ENCODE measurements around the gene LPP. TPM values are rescaled to one million over a fixed set of nuclear protein-coding genes. Genes with fewer than 3 reads are reported as not detected.

LPP gene
- total RNA-seq, 1 experiment from 2014 or later: 20.4 TPM

DNA sequence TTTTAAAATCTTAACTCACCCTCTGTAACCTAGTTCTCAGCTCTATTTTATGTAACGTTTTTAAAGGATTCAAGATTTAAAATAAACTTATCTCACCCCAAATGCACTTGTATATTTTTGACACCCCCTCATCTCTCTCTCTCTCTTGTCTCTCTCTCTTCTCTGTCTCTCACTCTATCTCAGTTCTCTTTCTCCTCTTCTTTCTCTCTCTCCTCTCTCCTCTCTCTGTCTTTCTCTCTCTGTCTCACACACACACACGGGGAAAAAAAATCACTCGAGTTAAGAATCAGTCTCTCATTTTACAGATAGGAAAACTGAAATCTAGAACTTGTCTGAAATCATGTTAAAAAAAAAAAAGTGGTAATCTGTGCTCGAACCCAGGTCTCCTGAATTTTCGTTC is 108.5 kb downstream of the LPP start:
- Histone ChIP-seq H3K27ac (ENCODE audit: low read length) (peak overlapping the region; percentile 96), H2AFZ (ENCODE audit: low read length) (peak overlapping the region; percentile 38), H3K9me2 (replicated peaks; ENCODE audit: low read length) (no peaks in the 10 kb centered on the region), H4K20me1 (ENCODE audit: low read length) (no peaks in the 10 kb centered on the region), H3K4me3 (ENCODE audit: low read length) (peak overlapping the region; percentile 46), H3K4me2 (ENCODE audit: low read length) (peak overlapping the region; percentile 96), H3F3A (ENCODE audit: low read length, unreplicated experiment) (peaks cover 10% of the 10 kb centered on the region), H3K36me3 (ENCODE audit: low read depth, low read length) (no peaks in the 10 kb centered on the region), H3K79me2 (ENCODE audit: low read length) (peaks cover 43% of the 10 kb centered on the region), H3K9me3 (ENCODE audit: low read length) (no peaks in the 10 kb centered on the region), H3K4me1 (ENCODE audit: insufficient read depth, low read length) (peaks cover 77% of the 10 kb centered on the region), H3K27me3 (ENCODE audit: low read length) (no peaks in the 10 kb centered on the region), H3K9ac (ENCODE audit: low read length) (peak overlapping the region; percentile 82)
- CTCF ChIA-PET: interaction anchor here (0.5 to 1.3 kb wide), 3 partner anchors 10 to 522 kb away, joined by 3 to 7 read pairs (median 3); no protein-coding TSS in a partner anchor
- TF ChIP-seq EZH2 (IDR thresholded peaks at IDR 0.05; ENCODE audit: low read length, unreplicated experiment): no peak
- TF ChIP-seq, protein P1, sequence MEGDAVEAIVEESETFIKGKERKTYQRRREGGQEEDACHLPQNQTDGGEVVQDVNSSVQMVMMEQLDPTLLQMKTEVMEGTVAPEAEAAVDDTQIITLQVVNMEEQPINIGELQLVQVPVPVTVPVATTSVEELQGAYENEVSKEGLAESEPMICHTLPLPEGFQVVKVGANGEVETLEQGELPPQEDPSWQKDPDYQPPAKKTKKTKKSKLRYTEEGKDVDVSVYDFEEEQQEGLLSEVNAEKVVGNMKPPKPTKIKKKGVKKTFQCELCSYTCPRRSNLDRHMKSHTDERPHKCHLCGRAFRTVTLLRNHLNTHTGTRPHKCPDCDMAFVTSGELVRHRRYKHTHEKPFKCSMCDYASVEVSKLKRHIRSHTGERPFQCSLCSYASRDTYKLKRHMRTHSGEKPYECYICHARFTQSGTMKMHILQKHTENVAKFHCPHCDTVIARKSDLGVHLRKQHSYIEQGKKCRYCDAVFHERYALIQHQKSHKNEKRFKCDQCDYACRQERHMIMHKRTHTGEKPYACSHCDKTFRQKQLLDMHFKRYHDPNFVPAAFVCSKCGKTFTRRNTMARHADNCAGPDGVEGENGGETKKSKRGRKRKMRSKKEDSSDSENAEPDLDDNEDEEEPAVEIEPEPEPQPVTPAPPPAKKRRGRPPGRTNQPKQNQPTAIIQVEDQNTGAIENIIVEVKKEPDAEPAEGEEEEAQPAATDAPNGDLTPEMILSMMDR (conservative IDR thresholded peaks at IDR 0.05; ENCODE audit: low read depth, low read length): no peak
- TF ChIP-seq EZH2phosphoT487 (IDR thresholded peaks at IDR 0.05; ENCODE audit: borderline replicate concordance, low read length): no peak
- intact Hi-C loops (cut with micrococcal nuclease): loop anchor here (2.0 to 10.0 kb wide), 3 partner anchors 108 to 520 kb away; partner anchors contain the start of gene LPP
- no peak for DNase-seq
- TSS peak; percentile 65 for BruUV-seq (replicated peaks)
- ATAC-seq: no peak
- POLR2A ChIA-PET (ENCODE audit: unreplicated experiment): interaction anchor here (0.6 to 0.7 kb wide), 2 partner anchors 109 to 929 kb away, joined by 3 to 6 read pairs; partner anchors contain the start of gene LPP

DNA sequence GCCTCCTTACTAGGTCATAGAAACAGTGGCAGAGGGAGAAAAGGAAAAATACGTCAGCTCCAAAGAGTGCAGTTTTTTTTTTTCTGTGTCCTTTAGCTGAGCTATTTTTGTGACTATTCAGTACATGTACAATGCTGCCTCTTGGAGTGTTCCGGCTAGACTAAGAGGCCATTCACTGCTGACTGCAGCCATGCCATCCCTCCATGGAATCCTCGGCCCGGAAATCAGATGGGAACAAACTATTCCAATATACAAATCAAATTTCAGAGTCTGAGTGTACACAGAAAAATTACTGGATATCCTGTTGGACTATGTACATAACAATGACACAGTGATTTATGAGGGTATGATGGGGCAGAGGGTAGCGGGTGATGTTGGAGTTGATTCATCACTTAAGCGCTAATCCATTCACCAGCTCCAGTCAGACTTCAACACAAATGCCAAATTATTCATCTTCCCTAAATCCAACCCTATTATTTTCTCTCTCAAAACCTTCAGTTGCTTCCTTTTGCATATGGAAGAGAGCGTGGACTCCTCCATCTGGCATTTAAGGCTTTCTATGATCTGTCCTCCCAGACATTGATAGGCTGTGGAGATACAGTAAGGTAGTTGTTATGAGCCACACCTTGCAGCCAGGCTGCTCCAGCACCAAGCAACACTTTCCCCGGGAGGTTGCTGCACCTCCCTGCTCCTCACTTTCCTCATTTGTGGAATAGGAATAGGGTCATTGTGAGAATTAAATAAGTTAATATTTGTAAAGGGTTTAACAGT is 109.1 kb downstream of the LPP start:
- H3K4me3 ChIP-seq (ENCODE audit: low read length): peak overlapping the region; percentile 46
- no peaks in the 10 kb centered on the region for H3K27me3 ChIP-seq (ENCODE audit: low read length)
- peak overlapping the region; percentile 96 for H3K27ac ChIP-seq (ENCODE audit: low read length)
- ChIA-PET POLR2A (ENCODE audit: unreplicated experiment) (interaction anchor here (0.6 to 0.7 kb wide), 3 partner anchors 9 to 930 kb away, joined by 3 to 10 read pairs (median 6); partner anchors contain the start of gene LPP), CTCF (interaction anchor here (0.5 to 1.3 kb wide), 3 partner anchors 9 to 523 kb away, joined by 3 to 7 read pairs (median 3); no protein-coding TSS in a partner anchor)
- H3K4me1 ChIP-seq (ENCODE audit: insufficient read depth, low read length): peaks cover 75% of the 10 kb centered on the region
- peak overlapping the region; percentile 38 for H2AFZ ChIP-seq (ENCODE audit: low read length)
- H3K9ac ChIP-seq (ENCODE audit: low read length): peak overlapping the region; percentile 82
- peaks cover 10% of the 10 kb centered on the region for H3F3A ChIP-seq (ENCODE audit: low read length, unreplicated experiment)
- peak overlapping the region; percentile 96 for H3K4me2 ChIP-seq (ENCODE audit: low read length)
- H3K9me3 ChIP-seq (ENCODE audit: low read length): no peaks in the 10 kb centered on the region
- TF ChIP-seq EZH2phosphoT487 (IDR thresholded peaks at IDR 0.05; ENCODE audit: borderline replicate concordance, low read length) (no peak), EZH2 (IDR thresholded peaks at IDR 0.05; ENCODE audit: low read length, unreplicated experiment) (no peak)
- TF ChIP-seq, protein P1 (conservative IDR thresholded peaks at IDR 0.05; ENCODE audit: low read depth, low read length): no peak
- peak; percentile 96 for DNase-seq
- no peaks in the 10 kb centered on the region for H3K9me2 ChIP-seq (replicated peaks; ENCODE audit: low read length)
- H3K79me2 ChIP-seq (ENCODE audit: low read length): peaks cover 49% of the 10 kb centered on the region
- H4K20me1 ChIP-seq (ENCODE audit: low read length): no peaks in the 10 kb centered on the region
- intact Hi-C loops (cut with micrococcal nuclease): loop anchor here (1.0 to 10.0 kb wide), 6 partner anchors 32 to 520 kb away; partner anchors contain the start of gene LPP
- H3K36me3 ChIP-seq (ENCODE audit: low read depth, low read length): no peaks in the 10 kb centered on the region
- ATAC-seq: peak; percentile 71
- no TSS peak for BruUV-seq (replicated peaks)

Measured in PC-3 (cell line).